ENCODE measurements around the gene SEPTIN5. TPM values are rescaled to one million over a fixed set of nuclear protein-coding genes. Genes with fewer than 3 reads are reported as not detected.
A peak's percentile ranks its signal among the peaks of the same experiment; 100 is the strongest.

Gene SEPTIN5
- total RNA-seq, 1 donor from 2014 or later, result 9.3 TPM

DNA sequence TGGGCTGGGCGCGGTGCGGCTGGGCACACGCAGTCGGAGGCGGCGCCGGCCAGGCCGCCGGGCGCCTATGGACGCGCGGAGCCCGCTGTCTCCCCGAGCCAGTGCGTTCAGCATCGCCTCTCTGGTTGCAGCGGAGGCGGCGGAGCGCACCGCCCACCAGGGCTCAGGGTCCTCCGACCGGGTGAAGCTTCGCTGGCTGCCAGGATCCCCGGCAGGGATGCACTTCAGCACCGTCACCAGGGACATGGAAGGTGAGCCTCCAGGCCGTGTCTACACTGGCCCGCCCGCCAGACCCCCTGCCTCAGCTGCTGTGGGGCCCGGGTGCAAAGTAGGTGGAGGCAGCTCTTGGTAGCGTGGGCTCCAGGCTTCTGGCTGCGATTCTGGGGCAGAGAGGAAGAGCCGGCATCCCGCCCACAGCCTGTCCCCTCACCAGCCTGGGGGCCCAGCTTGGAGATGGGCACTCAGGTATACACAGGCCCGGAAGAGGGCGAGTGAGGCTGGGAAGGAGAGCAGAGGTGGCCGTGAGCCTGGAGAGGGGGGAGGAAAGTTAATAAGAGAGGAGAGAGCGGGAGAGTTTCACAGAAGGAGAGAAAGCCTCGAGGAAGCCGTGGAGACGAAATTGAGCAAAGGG, 45.2 kb downstream of the SEPTIN5 start:
- intact Hi-C loops (cut with DNase I), result no loop called here
- Histone ChIP-seq H3K4me1 (peaks cover 37% of the 10 kb centered on the region), H3K27ac (no peak overlapping the region), H3K9me3 (no peaks in the 10 kb centered on the region), H3K27me3 (ENCODE audit: low read depth) (peaks cover 92% of the 10 kb centered on the region), H3K36me3 (no peaks in the 10 kb centered on the region), H3K4me3 (peak overlapping the region; percentile 23)
- no peak for DNase-seq
- no peak for ATAC-seq
- no peak for TF ChIP-seq CTCF (IDR thresholded peaks at IDR 0.05)

DNA sequence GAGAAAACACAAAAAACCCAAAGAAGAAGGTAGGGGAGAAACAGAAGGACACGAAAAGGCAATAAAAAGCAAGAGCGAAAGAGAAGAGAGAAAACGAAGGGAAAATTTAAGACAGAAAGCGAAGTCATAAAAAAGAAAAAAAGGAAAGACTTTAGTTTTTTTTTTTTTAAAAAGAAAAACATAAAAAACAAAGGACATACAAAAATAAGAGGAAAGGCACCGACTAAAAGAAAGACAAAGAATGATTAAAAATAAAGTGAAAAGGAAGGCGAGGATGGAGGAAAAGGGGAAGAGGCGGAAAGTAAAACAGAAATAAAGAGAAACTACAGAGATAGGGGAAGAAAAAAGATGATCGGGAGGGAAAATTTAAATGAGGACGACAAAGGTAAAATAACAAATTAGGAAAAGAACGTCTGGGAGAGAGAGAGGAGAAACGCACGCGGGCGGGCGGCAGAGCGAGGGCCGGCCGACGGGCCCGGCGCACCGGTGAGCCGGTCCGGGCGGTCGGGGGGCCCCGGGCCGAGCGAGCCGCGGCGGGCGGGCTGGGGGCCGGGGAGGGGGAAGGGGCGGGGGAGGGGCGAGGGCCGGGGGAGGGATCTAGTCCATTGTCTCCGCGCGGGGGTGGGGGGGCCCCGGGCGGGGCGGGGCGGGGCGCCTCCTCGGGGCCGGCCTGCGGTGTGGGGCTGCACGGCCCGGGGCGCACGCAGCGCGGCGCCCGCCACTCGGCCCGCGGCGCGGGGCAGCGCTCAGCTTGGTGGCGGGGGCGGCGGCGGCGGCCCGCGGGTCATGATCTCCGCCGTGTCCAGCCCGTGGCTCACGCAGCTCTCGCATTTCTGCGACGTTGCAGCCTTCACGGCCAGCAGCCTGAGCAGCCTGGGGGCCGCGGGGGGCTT, 46.0 kb downstream of the SEPTIN5 start, which contains the start of gene TBX1:
TBX1 (plus strand) TSS at position 721 of the 893 bp plus-strand sequence; CDS start at position 787, 66 bp downstream.
- H3K9me3 ChIP-seq, result no peaks in the 10 kb centered on the region
- peaks cover 33% of the 10 kb centered on the region for H3K4me1 ChIP-seq
- peaks cover 92% of the 10 kb centered on the region for H3K27me3 ChIP-seq (ENCODE audit: low read depth)
- no peak within 1 kb of the TSS for H3K27ac ChIP-seq
- peak within 1 kb of the TSS; percentile 31 for H3K4me3 ChIP-seq
- no peak for TF ChIP-seq CTCF (IDR thresholded peaks at IDR 0.05)
- no peak for DNase-seq
- no peaks in the 10 kb centered on the region for H3K36me3 ChIP-seq
- no peak for ATAC-seq
- intact Hi-C loops (cut with DNase I), result no loop called here

DNA sequence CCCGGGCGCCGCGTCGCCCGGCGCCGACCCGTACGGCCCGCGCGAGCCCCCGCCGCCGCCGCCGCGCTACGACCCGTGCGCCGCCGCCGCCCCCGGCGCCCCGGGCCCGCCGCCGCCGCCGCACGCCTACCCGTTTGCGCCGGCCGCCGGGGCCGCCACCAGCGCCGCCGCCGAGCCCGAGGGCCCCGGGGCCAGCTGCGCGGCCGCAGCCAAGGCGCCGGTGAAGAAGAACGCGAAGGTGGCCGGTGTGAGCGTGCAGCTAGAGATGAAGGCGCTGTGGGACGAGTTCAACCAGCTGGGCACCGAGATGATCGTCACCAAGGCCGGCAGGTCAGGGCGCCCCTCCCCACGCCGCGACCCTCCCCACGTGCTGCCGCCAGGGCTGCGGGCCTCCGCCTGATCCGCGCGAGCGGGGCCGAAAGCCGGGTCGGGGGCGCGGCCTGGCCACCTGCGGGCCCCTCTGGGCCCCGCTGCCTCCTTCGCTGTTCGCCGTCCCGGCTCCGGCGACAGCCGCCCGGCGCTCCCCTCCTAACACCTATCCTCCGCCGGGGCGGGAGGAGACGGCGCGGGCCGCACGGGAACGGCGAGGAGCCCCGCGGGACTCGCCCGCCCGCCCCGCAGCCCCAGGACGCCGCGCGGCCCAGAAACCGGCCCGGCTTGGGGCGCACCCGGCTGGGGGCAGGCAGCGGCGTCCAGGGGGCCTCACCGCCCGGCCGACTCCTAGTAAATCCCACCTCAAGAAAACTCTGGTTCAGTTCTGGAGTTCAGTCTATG, 46.8 kb downstream of the SEPTIN5 start:
- intact Hi-C loops (cut with DNase I), result no loop called here
- Histone ChIP-seq H3K4me3 (peak overlapping the region; percentile 31), H3K9me3 (no peaks in the 10 kb centered on the region), H3K36me3 (no peaks in the 10 kb centered on the region), H3K27me3 (ENCODE audit: low read depth) (peaks cover 91% of the 10 kb centered on the region), H3K27ac (no peak overlapping the region), H3K4me1 (peaks cover 25% of the 10 kb centered on the region)
- TF ChIP-seq CTCF (IDR thresholded peaks at IDR 0.05), result no peak
- ATAC-seq (no peak), DNase-seq (no peak)

- peaks cover 91% of the 10 kb centered on the region for H3K27me3 ChIP-seq (ENCODE audit: low read depth)
- H3K9me3 ChIP-seq, result no peaks in the 10 kb centered on the region
- peaks cover 19% of the 10 kb centered on the region for H3K4me1 ChIP-seq
- ATAC-seq (no peak), DNase-seq (no peak)
- TF ChIP-seq CTCF (IDR thresholded peaks at IDR 0.05), result no peak
- intact Hi-C loops (cut with DNase I), result no loop called here
- H3K4me3 ChIP-seq, result peak overlapping the region; percentile 31
- no peaks in the 10 kb centered on the region for H3K36me3 ChIP-seq
- H3K27ac ChIP-seq, result no peak overlapping the region
These were observed 47.6 kb downstream of the SEPTIN5 start for GRCh38 chr22:19761725-19762567.
